ENCODE results near the gene CXCL1.

GRCh38 chr4:73839071-73839470 lies 30.1 kb upstream of the CXCL1 start:
- no peak for TF ChIP-seq CTCF (conservative IDR thresholded peaks at IDR 0.05)
- no peak for TF ChIP-seq ZFX (IDR thresholded peaks at IDR 0.05)

Data from C4-2B (cell line).